Esophagus muscularis mucosa (tissue), 3 donors: Measurements from ENCODE around the gene NANP.

ENCODE experiments used
- POLR2A ChIP-seq: fragments of 450-650 bp; IDR thresholded peaks from one replicate; pipeline ENCODE4 v1.6.1; 2017; ENCODE audit warnings: antibody characterized with exemption, moderate library complexity, mild to moderate bottlenecking, low read depth
- POLR2AphosphoS5 ChIP-seq, 2 donors: sonication (generic); formaldehyde crosslinking; IDR thresholded peaks; one replicate each; pipeline ENCODE4 v1.6.1; 2017; ENCODE audit warnings: antibody characterized with exemption in 2 of 2
- TF ChIP-seq, protein P1 (sequence below), 3 experiments: fragments of 200-600 bp in 2 of 3; fragments of 450-650 bp in 1 of 3; sonication (generic) in 2 of 3; IDR thresholded peaks; one replicate each; pipeline ENCODE4 v1.5.1; 2017 to 2019; ENCODE audit warnings: antibody characterized with exemption in 3 of 3, mild to moderate bottlenecking in 2 of 3, moderate library complexity in 1 of 3

DNA sequence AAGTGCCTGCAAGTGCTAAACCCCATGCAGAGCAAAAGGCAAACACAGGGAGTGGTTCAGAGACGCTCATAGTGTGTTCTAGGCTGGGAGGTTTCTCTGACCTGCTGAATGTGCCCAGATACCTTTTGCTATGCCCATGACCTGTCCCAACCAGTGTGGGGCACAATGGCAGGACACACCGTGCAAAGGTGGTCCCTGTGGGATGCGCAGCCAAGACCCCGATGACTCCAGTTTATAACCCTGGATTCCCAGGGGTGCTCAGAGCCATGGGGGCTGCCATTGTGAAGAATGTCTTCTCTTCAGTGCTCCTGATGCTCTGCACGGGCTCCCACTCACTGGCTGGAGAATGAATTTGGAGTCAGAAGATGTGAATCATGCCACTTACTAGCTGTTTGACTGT lies 36.3 kb downstream of the NANP start:
- TF ChIP-seq, protein P1, sequence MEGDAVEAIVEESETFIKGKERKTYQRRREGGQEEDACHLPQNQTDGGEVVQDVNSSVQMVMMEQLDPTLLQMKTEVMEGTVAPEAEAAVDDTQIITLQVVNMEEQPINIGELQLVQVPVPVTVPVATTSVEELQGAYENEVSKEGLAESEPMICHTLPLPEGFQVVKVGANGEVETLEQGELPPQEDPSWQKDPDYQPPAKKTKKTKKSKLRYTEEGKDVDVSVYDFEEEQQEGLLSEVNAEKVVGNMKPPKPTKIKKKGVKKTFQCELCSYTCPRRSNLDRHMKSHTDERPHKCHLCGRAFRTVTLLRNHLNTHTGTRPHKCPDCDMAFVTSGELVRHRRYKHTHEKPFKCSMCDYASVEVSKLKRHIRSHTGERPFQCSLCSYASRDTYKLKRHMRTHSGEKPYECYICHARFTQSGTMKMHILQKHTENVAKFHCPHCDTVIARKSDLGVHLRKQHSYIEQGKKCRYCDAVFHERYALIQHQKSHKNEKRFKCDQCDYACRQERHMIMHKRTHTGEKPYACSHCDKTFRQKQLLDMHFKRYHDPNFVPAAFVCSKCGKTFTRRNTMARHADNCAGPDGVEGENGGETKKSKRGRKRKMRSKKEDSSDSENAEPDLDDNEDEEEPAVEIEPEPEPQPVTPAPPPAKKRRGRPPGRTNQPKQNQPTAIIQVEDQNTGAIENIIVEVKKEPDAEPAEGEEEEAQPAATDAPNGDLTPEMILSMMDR (IDR thresholded peaks at IDR 0.05) = no peak
- TF ChIP-seq POLR2A (no peak), POLR2AphosphoS5 (IDR thresholded peaks at IDR 0.05) (no peak)
